HEK293T (cell line): ENCODE measurements around the gene STK32A.

Experiments
- CTCF ChIA-PET: fragments of 350-600 bp; formaldehyde crosslinking; extraction: SDS; loops from one replicate; lab custom pipeline; 2021; ENCODE audit warnings: antibody characterized with exemption, inconsistent platforms; lab: Yijun Ruan, JAX
- POLR2A ChIA-PET: fragments of 350-600 bp; formaldehyde crosslinking; extraction: SDS; loops from one replicate; lab custom pipeline; 2020; ENCODE audit warnings: antibody characterized with exemption, inconsistent platforms; lab: Yijun Ruan, JAX
- DNase-seq: peaks from one replicate; pipeline ENCODE4 v3.0.0; 2012; ENCODE audit warnings: mixed read lengths; ENCODE audit errors: extremely low spot score
- ARNT ChIP-seq: fragments of 450-650 bp; IDR thresholded peaks from 2 replicates; pipeline ENCODE4 v1.6.1; 2017; ENCODE audit warnings: mild to moderate bottlenecking
- BHLHE40 ChIP-seq: fragments of 450-650 bp; IDR thresholded peaks from 2 replicates; pipeline ENCODE4 v1.6.1; 2016; ENCODE audit warnings: mild to moderate bottlenecking, moderate library complexity, borderline replicate concordance
- CTBP1 ChIP-seq: fragments of 450-650 bp; IDR thresholded peaks from 2 replicates; pipeline ENCODE4 v1.6.1; 2016; ENCODE audit warnings: borderline replicate concordance
- ELF4 ChIP-seq: fragments of 450-650 bp; IDR thresholded peaks from 2 replicates; pipeline ENCODE4 v1.6.1; 2017; ENCODE audit warnings: antibody characterized with exemption
- FOXA1 ChIP-seq: fragments of 450-650 bp; IDR thresholded peaks from 2 replicates; pipeline ENCODE4 v1.6.1; 2016; ENCODE audit warnings: mild to moderate bottlenecking
- FOXK2 ChIP-seq: fragments of 450-650 bp; IDR thresholded peaks from 2 replicates; pipeline ENCODE4 v1.6.1; 2016; ENCODE audit warnings: mild to moderate bottlenecking
- FOXM1 ChIP-seq: fragments of 450-650 bp; IDR thresholded peaks from 2 replicates; pipeline ENCODE4 v1.6.1; 2017; ENCODE audit warnings: mild to moderate bottlenecking, borderline replicate concordance
- HDGF ChIP-seq: fragments of 450-650 bp; IDR thresholded peaks from 2 replicates; pipeline ENCODE4 v1.6.1; 2017; ENCODE audit warnings: antibody characterized with exemption, borderline replicate concordance
- L3MBTL2 ChIP-seq: fragments of 450-650 bp; conservative IDR thresholded peaks from 2 replicates; pipeline ENCODE4 v1.6.1; 2016; ENCODE audit warnings: mild to moderate bottlenecking
- LEF1 ChIP-seq: fragments of 450-650 bp; IDR thresholded peaks from 2 replicates; pipeline ENCODE4 v1.6.1; 2017; ENCODE audit warnings: mild to moderate bottlenecking, borderline replicate concordance
- NFRKB ChIP-seq: fragments of 450-650 bp; IDR thresholded peaks from 2 replicates; pipeline ENCODE4 v1.6.1; 2016; ENCODE audit warnings: mild to moderate bottlenecking, moderate library complexity
- PKNOX1 ChIP-seq: fragments of 450-650 bp; IDR thresholded peaks from 2 replicates; pipeline ENCODE4 v1.6.1; 2016
- SP1 ChIP-seq: fragments of 450-650 bp; IDR thresholded peaks from 2 replicates; pipeline ENCODE4 v1.6.1; 2017
- SUZ12 ChIP-seq: fragments of 450-650 bp; IDR thresholded peaks from 2 replicates; pipeline ENCODE4 v1.6.1; 2016; ENCODE audit warnings: mild to moderate bottlenecking
- TARDBP ChIP-seq: fragments of 450-650 bp; IDR thresholded peaks from 2 replicates; pipeline ENCODE4 v1.6.1; 2016
- ZNF384 ChIP-seq: fragments of 450-650 bp; IDR thresholded peaks from 2 replicates; pipeline ENCODE4 v1.6.1; 2016

STK32A gene

GRCh38 chr5:147412561-147412960, 177.7 kb downstream of the STK32A start:
- POLR2A ChIA-PET, result no interaction called here
- DNase-seq, result no peak
- TF ChIP-seq CTBP1 (no peak), NFRKB (no peak), ZNF384 (no peak), ELF4 (no peak), HDGF (no peak), PKNOX1 (no peak), LEF1 (no peak), FOXK2 (no peak), FOXA1 (no peak), SP1 (no peak), TARDBP (no peak), L3MBTL2 (no peak), BHLHE40 (no peak), FOXM1 (no peak), SUZ12 (no peak), ARNT (no peak)
- CTCF ChIA-PET, result no interaction called here

DNA sequence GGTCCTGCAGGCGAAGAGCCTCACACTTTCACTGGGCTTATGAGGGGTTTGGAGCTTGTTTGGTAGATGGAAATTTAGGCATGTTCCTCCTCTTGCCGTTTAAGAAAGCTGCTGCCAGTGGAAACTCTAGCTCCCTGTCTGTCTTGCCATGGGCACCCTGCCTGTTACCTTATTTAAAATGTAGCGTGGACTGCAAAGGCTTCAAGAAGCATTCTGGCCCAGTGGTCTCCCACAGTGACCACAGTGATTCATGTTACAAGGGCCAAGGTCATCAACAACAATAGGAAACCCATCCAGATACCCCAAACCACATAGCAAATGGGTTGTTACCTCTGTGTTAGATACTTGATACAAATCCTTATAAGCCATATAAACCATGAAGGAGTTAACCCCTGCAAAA, 178.4 kb downstream of the STK32A start:
- POLR2A ChIA-PET, result no interaction called here
- CTCF ChIA-PET, result no interaction called here
- TF ChIP-seq FOXK2 (no peak), LEF1 (no peak)
- DNase-seq, result no peak

GRCh38 chr5:147415651-147416050, 180.8 kb downstream of the STK32A start:
- DNase-seq, result no peak
- TF ChIP-seq TARDBP, result no peak
- TF ChIP-seq BHLHE40, result no peak
- no peak for TF ChIP-seq SUZ12
- TF ChIP-seq SP1, result no peak
- TF ChIP-seq FOXK2, result no peak
- TF ChIP-seq PKNOX1, result no peak
- no peak for TF ChIP-seq FOXM1
- no peak for TF ChIP-seq HDGF
- no peak for TF ChIP-seq ZNF384
- TF ChIP-seq ELF4, result no peak
- TF ChIP-seq ARNT, result no peak
- TF ChIP-seq FOXA1, result no peak
- no peak for TF ChIP-seq LEF1
- TF ChIP-seq L3MBTL2, result no peak
- TF ChIP-seq CTBP1, result no peak
- no peak for TF ChIP-seq NFRKB
- ChIA-PET CTCF (no interaction called here), POLR2A (no interaction called here)

GRCh38 chr5:147417135-147417813, 182.4 kb downstream of the STK32A start:
- no peak for TF ChIP-seq LEF1
- no peak for TF ChIP-seq CTBP1
- no peak for TF ChIP-seq FOXA1
- no peak for TF ChIP-seq ARNT
- ChIA-PET CTCF (interaction anchor here (0.9 kb wide), 1 partner anchor 20 kb away, joined by 3 read pairs; no protein-coding TSS in a partner anchor), POLR2A (no interaction called here)
- no peak for DNase-seq

DNA sequence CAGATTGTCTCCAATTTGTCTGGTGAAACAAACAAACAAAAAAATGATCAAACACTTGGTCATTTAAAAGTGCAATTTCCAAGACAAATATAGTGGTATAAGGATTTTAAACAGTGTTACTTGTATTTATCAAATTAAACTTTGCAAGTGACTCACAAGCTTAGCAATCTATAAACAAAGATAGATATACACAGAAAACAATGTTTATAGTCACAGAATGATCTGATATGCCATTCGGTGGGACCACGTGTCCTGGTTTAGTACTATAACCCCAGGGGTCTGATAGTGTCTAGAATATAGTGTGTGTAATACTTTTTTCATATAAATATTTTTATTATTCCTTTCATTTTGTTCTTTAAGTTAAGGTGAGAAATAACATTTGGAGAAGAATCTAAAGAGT, 183.8 kb downstream of the STK32A start:
- DNase-seq, result no peak
- ChIA-PET CTCF (no interaction called here), POLR2A (no interaction called here)
- TF ChIP-seq BHLHE40 (no peak), NFRKB (no peak), FOXM1 (no peak), PKNOX1 (no peak), FOXK2 (no peak)

DNA sequence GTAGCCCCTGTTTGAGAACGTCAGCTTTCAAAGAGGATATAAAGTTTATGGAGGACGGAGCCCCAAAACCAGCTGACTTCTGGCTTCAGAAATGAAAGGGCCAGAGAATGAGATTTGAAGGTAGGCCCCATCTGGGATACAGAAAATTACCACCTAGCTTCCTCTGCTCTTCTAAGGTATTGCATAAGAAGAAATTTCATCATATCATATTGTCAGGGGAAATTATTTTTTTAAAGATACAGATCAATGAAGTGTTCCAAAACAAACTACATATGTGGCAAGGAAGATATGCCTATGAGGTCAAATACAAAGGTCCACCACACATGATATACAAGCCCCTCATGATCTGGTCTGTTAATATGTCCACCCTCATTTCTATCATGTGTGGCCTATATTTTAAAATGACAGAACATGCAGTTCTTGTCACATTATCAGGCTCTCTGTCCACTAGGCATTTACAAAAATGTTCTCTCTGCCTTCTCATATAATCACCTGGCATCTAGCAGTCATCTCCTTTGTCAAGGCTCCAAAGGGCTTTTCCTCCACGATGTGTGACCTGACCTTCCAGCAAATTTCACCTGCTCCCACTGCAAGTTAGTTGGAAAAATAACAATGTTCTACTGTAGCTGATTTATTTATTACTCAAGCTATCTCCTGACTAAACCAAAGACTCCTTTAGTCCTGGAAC, 192.0 kb downstream of the STK32A start:
- DNase-seq, result no peak
- POLR2A ChIA-PET, result no interaction called here
- TF ChIP-seq TARDBP, result no peak
- TF ChIP-seq ARNT, result no peak
- no peak for TF ChIP-seq FOXA1
- TF ChIP-seq LEF1, result no peak
- no peak for TF ChIP-seq PKNOX1
- TF ChIP-seq SUZ12, result no peak
- TF ChIP-seq HDGF, result no peak
- CTCF ChIA-PET, result no interaction called here
